ENCODE measurements around the gene EDRF1. TPM values are rescaled to one million over a fixed set of nuclear protein-coding genes. Genes with fewer than 3 reads are reported as not detected.
A peak's percentile ranks its signal among the peaks of the same experiment; 100 is the strongest.
"Not testable (repeated sequence)": the region's sequence is repeated elsewhere in the genome, so short reads cannot be mapped to it uniquely, and the experiment has no call there.

The EDRF1 gene
- total RNA-seq (ENCODE audit: insufficient read depth, low replicate concordance) = 34.7 TPM

GRCh38 chr10:125719173-125720001, at the start of gene EDRF1:
TSS of gene EDRF1 (plus strand) at chr10:125719709. CDS start at chr10:125719808, 99 bp downstream.
- DNase-seq (ENCODE audit: low spot score) = peak; percentile 99

GRCh38 chr10:125672884-125673283, 46.6 kb upstream of the EDRF1 start:
- no peak for DNase-seq (ENCODE audit: low spot score)

- no peak for DNase-seq (ENCODE audit: low spot score)
Observed at GRCh38 chr10:125679436-125679835, 40.1 kb upstream of the EDRF1 start.

GRCh38 chr10:125683063-125683462, 36.4 kb upstream of the EDRF1 start, which contains the start of gene TEX36:
TSS of gene TEX36 (minus strand) at chr10:125683163. CDS start at chr10:125682989, 174 bp downstream.
- no peak for DNase-seq (ENCODE audit: low spot score)

GRCh38 chr10:125683821-125684220, 35.7 kb upstream of the EDRF1 start:
- DNase-seq (ENCODE audit: low spot score) = no peak

- no peak for DNase-seq (ENCODE audit: low spot score)
Observed at GRCh38 chr10:125684581-125684980, 34.9 kb upstream of the EDRF1 start.

DNA sequence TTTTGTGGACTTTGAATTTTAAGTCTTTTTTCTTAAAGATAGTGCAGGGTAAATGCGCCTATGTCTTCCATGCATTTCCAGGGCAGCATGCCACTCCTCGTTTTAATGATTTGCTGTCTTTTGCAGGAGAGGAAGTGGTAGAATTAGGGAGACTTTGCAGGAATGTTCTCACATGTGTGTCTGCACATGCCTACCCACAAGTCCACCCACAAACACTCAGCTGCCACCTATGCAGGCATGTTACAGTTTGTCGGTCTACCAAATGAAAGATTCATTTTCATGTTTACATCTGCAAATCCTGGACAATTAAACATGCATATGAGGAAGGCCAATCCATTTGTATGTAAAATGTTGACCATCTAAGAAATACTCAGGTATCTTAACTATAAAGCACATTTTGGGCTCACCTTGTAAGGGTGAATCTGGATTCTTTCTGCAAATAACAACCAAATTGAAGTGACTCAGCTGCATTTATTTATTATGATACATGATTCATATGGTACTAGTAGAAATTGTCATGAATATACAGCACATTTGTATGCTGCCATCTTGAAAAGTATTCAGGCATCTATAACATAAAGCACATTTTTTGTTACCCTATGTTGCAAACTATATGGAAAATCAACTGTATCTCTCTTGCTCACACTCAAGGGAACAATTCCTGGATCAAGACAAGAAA, 31.9 kb upstream of the EDRF1 start:
- no peak for DNase-seq (ENCODE audit: low spot score)

- DNase-seq (ENCODE audit: low spot score) = peak; percentile 46
Observed at GRCh38 chr10:125689955-125690569, 29.4 kb upstream of the EDRF1 start.

- DNase-seq (ENCODE audit: low spot score) = no peak
Observed at GRCh38 chr10:125691160-125691981, 28.1 kb upstream of the EDRF1 start.

DNA sequence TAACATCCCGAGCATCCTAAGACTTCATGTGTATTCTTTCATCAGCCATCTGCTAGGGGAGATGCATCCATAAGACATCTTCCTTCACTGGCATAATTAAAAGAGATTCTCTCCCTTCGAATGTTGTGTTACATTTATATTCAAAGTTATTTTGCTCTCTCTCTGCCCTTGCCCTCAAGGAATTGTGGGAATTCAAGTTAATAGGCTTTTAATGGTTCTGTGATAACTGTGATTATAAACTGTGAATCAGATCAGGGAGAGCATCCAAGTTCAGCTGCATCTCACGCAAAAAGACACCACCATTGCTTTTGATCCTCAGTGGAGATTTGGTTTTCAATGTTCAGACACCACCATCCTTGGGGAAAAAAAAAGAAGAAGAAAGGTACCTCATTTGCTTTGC, 27.3 kb upstream of the EDRF1 start:
- DNase-seq (ENCODE audit: low spot score) = no peak

DNA sequence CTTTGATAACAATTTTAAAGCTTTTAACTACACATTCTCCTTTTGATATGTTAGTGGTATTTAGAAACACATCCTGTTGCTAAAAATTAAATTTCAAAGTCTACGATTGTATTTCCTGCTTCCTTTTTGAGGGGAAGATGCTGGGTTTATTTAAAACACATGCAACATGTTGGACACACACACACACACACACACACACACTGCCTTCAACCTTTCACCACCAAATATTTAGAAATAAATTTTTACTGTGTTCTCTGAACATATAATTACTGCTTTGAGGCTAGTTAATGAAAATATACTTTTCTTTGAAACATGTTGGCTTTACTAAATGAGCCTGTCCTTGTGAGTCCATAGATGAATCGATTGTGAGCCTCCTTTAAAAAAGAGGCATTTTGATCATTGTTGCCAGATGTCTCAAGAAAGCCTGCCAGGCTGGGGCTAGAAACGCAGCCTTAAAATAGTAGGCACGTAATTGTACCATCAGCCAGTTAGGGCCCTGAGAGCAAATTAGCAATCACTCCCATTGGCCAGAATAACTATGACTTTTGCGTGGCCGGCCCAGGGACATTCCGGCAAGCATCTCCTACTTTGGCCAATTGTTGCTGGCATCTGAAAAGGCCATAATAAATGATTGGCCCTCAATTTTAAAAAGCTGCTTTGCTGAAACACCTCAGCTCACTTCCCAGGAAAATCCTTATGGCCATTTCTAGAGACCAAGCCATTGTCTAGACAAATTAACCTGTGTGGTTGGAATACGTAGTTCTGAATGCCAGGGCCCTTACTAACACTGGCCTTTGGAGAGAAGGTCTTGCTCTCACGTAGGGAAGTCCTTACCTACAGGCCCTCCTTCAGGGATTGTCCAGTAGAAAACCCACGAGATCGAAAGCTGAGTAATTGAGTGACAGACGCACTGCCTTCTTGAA, 26.6 kb upstream of the EDRF1 start:
- no peak for DNase-seq (ENCODE audit: low spot score)

GRCh38 chr10:125693524-125693847, 26.0 kb upstream of the EDRF1 start:
- DNase-seq (ENCODE audit: low spot score) = no peak

- DNase-seq (ENCODE audit: low spot score) = peak; percentile 46
Observed at GRCh38 chr10:125694883-125695282, 24.6 kb upstream of the EDRF1 start.

GRCh38 chr10:125696884-125697283, 22.6 kb upstream of the EDRF1 start:
- not testable (repeated sequence) for DNase-seq (ENCODE audit: low spot score)

GRCh38 chr10:125698481-125698998, 21.0 kb upstream of the EDRF1 start:
- no peak for DNase-seq (ENCODE audit: low spot score)

- DNase-seq (ENCODE audit: low spot score) = no peak
Observed at GRCh38 chr10:125699562-125700143, 19.9 kb upstream of the EDRF1 start.

DNA sequence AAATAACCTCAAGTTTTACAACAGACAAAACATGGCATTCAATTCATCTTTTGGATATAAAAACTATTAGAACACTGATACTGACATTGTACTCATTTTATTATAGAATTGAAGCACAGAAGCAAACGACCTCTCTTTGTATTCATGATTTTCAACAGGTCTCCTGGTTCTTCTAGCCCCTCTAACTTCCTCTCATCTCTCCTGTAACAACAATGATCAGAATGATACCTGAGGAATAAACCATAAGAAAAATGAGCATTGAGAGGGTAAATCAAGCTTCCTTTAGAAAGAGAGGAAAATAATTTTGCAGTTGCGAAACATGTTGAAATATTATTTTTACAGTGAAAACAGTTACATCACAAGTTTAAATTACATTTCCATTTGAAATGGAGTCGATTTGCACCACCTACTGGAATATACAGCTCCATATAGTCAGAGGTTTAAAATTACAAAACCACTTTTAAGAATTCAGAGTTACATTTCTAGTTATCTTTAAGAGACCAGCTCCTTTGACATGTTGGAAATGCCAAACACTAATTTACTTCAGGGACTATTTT, 19.1 kb upstream of the EDRF1 start:
- DNase-seq (ENCODE audit: low spot score) = peak; percentile 35

DNA sequence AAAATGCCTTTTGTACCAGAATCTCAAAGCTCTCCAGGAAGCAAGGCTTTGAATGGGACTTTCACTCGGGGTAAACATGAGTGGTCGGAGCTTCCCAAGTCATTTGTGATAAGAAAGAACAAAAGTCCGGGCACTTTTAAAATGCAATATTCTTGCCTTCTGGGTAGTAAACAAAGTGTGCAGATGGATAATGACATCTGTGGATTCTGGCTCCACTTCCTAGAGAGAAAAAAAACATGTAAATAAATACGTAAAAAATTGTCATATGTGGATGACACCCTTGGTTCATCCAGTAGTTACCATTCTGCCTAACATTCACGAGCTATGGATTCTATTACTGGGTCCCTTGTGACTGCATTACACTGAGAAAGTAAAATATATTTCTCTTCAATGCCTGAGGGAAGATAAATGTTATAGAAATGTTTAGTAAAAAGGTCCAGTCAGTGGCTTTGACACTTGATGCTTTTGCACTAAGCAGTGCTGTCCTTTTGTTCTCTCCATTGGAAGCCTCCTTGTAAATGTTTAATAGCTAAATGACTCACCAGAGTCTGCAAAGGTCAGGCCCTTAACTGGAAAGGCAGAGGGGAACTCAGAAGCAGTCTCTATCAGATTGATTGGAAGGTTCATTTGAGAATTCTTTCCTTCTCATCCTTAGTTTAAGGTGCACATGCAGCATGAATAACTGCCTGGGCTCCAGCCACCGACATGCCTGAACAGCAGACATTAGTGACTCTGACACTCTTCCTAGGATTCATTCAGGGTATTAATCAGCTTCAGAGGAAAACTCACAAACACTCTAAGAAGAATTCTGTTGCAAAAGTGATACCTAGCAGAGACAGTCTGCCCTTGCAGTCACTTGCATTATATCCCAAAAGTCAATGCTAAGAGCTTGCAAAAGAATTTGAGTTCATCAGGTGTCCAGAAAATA, 11.7 kb upstream of the EDRF1 start:
- no peak for DNase-seq (ENCODE audit: low spot score)

All from umbilical cord (tissue), 2 donors.